Activated T-cell treated with anti-CD3 and anti-CD28 coated beads, Interleukin-2, amount 50 U/mL, for 24 hours (primary cell): Measurements from ENCODE around the gene MTREX.
A peak's percentile ranks its signal among the peaks of the same experiment; 100 is the strongest.

Experiments
- DNase-seq: peaks from one replicate; pipeline ENCODE4 v3.0.0-alpha.2; 2020
- H3K27ac Mint-ChIP-seq: 2 replicates; pipeline ENCODE4 v1.8.0; 2020; ENCODE audit warnings: mild to moderate bottlenecking, mixed read lengths
- H3K27me3 Mint-ChIP-seq: 2 replicates; pipeline ENCODE4 v1.8.0; 2020; ENCODE audit warnings: mixed read lengths
- H3K36me3 Mint-ChIP-seq: 2 replicates; pipeline ENCODE4 v1.8.0; 2020; ENCODE audit warnings: low read depth, mixed read lengths
- H3K4me1 Mint-ChIP-seq: 2 replicates; pipeline ENCODE4 v1.8.0; 2020; ENCODE audit warnings: low read depth, mixed read lengths
- H3K4me3 Mint-ChIP-seq: 2 replicates; pipeline ENCODE4 v1.8.0; 2020; ENCODE audit warnings: mild to moderate bottlenecking, moderate library complexity, mixed read lengths
- H3K9me3 Mint-ChIP-seq: 2 replicates; pipeline ENCODE4 v1.8.0; 2020; ENCODE audit warnings: mixed read lengths

The MTREX gene

GRCh38 chr5:55384072-55384471 is 76.3 kb downstream of the MTREX start:
- Mint-ChIP-seq H3K27me3 (no peaks in the 10 kb centered on the region), H3K27ac (peak overlapping the region; percentile 2), H3K9me3 (peaks cover 23% of the 10 kb centered on the region), H3K4me3 (no peak overlapping the region), H3K4me1 (peaks cover 22% of the 10 kb centered on the region), H3K36me3 (peaks cover 89% of the 10 kb centered on the region)
- DNase-seq = no peak

GRCh38 chr5:55385227-55385626 is 77.4 kb downstream of the MTREX start:
- no peak for DNase-seq
- Mint-ChIP-seq H3K9me3 (peaks cover 19% of the 10 kb centered on the region), H3K4me3 (no peak overlapping the region), H3K27me3 (no peaks in the 10 kb centered on the region), H3K36me3 (peaks cover 88% of the 10 kb centered on the region), H3K4me1 (peaks cover 22% of the 10 kb centered on the region), H3K27ac (peak overlapping the region; percentile 7)

- no peak overlapping the region for H3K27ac Mint-ChIP-seq
These were observed 78.1 kb downstream of the MTREX start for GRCh38 chr5:55385846-55386245.

GRCh38 chr5:55386356-55386755 is 78.6 kb downstream of the MTREX start:
- H3K4me3 Mint-ChIP-seq = no peak overlapping the region

More at GRCh38 chr5:55385846-55386245, 78.1 kb downstream of the MTREX start:
- H3K27me3 Mint-ChIP-seq = no peaks in the 10 kb centered on the region
- peaks cover 22% of the 10 kb centered on the region for H3K4me1 Mint-ChIP-seq
- peaks cover 19% of the 10 kb centered on the region for H3K9me3 Mint-ChIP-seq
- H3K36me3 Mint-ChIP-seq = peaks cover 88% of the 10 kb centered on the region
- DNase-seq = no peak
- H3K4me3 Mint-ChIP-seq = no peak overlapping the region

GRCh38 chr5:55387865-55388264 is 80.1 kb downstream of the MTREX start:
- peaks cover 24% of the 10 kb centered on the region for H3K4me1 Mint-ChIP-seq

More at GRCh38 chr5:55386356-55386755, 78.6 kb downstream of the MTREX start:
- Mint-ChIP-seq H3K27ac (no peak overlapping the region), H3K36me3 (peaks cover 88% of the 10 kb centered on the region), H3K27me3 (no peaks in the 10 kb centered on the region), H3K9me3 (peaks cover 19% of the 10 kb centered on the region), H3K4me1 (peaks cover 22% of the 10 kb centered on the region)
- no peak for DNase-seq

GRCh38 chr5:55391707-55392106 is 83.9 kb downstream of the MTREX start:
- H3K9me3 Mint-ChIP-seq = peaks cover 4% of the 10 kb centered on the region
- no peak for DNase-seq
- no peak overlapping the region for H3K4me3 Mint-ChIP-seq
- peaks cover 88% of the 10 kb centered on the region for H3K36me3 Mint-ChIP-seq
- peaks cover 2% of the 10 kb centered on the region for H3K4me1 Mint-ChIP-seq
- no peaks in the 10 kb centered on the region for H3K27me3 Mint-ChIP-seq
- H3K27ac Mint-ChIP-seq = no peak overlapping the region

More at GRCh38 chr5:55387865-55388264, 80.1 kb downstream of the MTREX start:
- DNase-seq = no peak
- Mint-ChIP-seq H3K27me3 (no peaks in the 10 kb centered on the region), H3K4me3 (no peak overlapping the region), H3K36me3 (peaks cover 89% of the 10 kb centered on the region), H3K27ac (no peak overlapping the region), H3K9me3 (peaks cover 12% of the 10 kb centered on the region)

- Mint-ChIP-seq H3K36me3 (peaks cover 92% of the 10 kb centered on the region), H3K27me3 (no peaks in the 10 kb centered on the region), H3K27ac (no peak overlapping the region), H3K4me3 (no peak overlapping the region), H3K9me3 (peaks cover 4% of the 10 kb centered on the region), H3K4me1 (peaks cover 2% of the 10 kb centered on the region)
- no peak for DNase-seq
These were observed 84.9 kb downstream of the MTREX start for GRCh38 chr5:55392669-55393068.

- Mint-ChIP-seq H3K4me3 (no peak overlapping the region), H3K4me1 (peaks cover 2% of the 10 kb centered on the region), H3K27ac (no peak overlapping the region), H3K36me3 (peaks cover 91% of the 10 kb centered on the region), H3K9me3 (peaks cover 4% of the 10 kb centered on the region), H3K27me3 (no peaks in the 10 kb centered on the region)
- DNase-seq = no peak
These were observed 85.8 kb downstream of the MTREX start for GRCh38 chr5:55393501-55394175.

- no peak for DNase-seq
- H3K4me1 Mint-ChIP-seq = no peaks in the 10 kb centered on the region
- peaks cover 90% of the 10 kb centered on the region for H3K36me3 Mint-ChIP-seq
- H3K27me3 Mint-ChIP-seq = no peaks in the 10 kb centered on the region
- no peaks in the 10 kb centered on the region for H3K9me3 Mint-ChIP-seq
- no peak overlapping the region for H3K4me3 Mint-ChIP-seq
- no peak overlapping the region for H3K27ac Mint-ChIP-seq
These were observed 94.4 kb downstream of the MTREX start for GRCh38 chr5:55402199-55402598.

- H3K4me1 Mint-ChIP-seq = peaks cover 5% of the 10 kb centered on the region
- no peaks in the 10 kb centered on the region for H3K27me3 Mint-ChIP-seq
- peaks cover 80% of the 10 kb centered on the region for H3K36me3 Mint-ChIP-seq
- no peak overlapping the region for H3K27ac Mint-ChIP-seq
- no peak overlapping the region for H3K4me3 Mint-ChIP-seq
- no peak for DNase-seq
- H3K9me3 Mint-ChIP-seq = no peaks in the 10 kb centered on the region
These were observed 98.5 kb downstream of the MTREX start for GRCh38 chr5:55406292-55406691.

GRCh38 chr5:55407059-55407684 is 99.4 kb downstream of the MTREX start:
- Mint-ChIP-seq H3K27ac (no peak overlapping the region), H3K27me3 (no peaks in the 10 kb centered on the region), H3K4me1 (peaks cover 12% of the 10 kb centered on the region), H3K9me3 (no peaks in the 10 kb centered on the region), H3K36me3 (peaks cover 78% of the 10 kb centered on the region), H3K4me3 (no peak overlapping the region)
- DNase-seq = no peak

- H3K4me3 Mint-ChIP-seq = no peak overlapping the region
- H3K27ac Mint-ChIP-seq = no peak overlapping the region
- H3K36me3 Mint-ChIP-seq = peaks cover 77% of the 10 kb centered on the region
- peaks cover 12% of the 10 kb centered on the region for H3K4me1 Mint-ChIP-seq
- DNase-seq = no peak
- no peaks in the 10 kb centered on the region for H3K9me3 Mint-ChIP-seq
- no peaks in the 10 kb centered on the region for H3K27me3 Mint-ChIP-seq
These were observed 100.2 kb downstream of the MTREX start for GRCh38 chr5:55407984-55408383.

- no peak for DNase-seq
- H3K36me3 Mint-ChIP-seq = peaks cover 77% of the 10 kb centered on the region
- H3K4me1 Mint-ChIP-seq = peaks cover 16% of the 10 kb centered on the region
- no peaks in the 10 kb centered on the region for H3K9me3 Mint-ChIP-seq
- H3K27me3 Mint-ChIP-seq = no peaks in the 10 kb centered on the region
- H3K27ac Mint-ChIP-seq = no peak overlapping the region
- H3K4me3 Mint-ChIP-seq = no peak overlapping the region
These were observed 102.0 kb downstream of the MTREX start for GRCh38 chr5:55409775-55410174.

- no peak for DNase-seq
These were observed 103.1 kb downstream of the MTREX start for GRCh38 chr5:55410845-55411244.

GRCh38 chr5:55411876-55412275 is 104.1 kb downstream of the MTREX start:
- Mint-ChIP-seq H3K27me3 (no peaks in the 10 kb centered on the region), H3K36me3 (peaks cover 75% of the 10 kb centered on the region), H3K4me1 (peaks cover 26% of the 10 kb centered on the region), H3K9me3 (no peaks in the 10 kb centered on the region), H3K4me3 (no peak overlapping the region), H3K27ac (no peak overlapping the region)
- DNase-seq = no peak

More at GRCh38 chr5:55410845-55411244, 103.1 kb downstream of the MTREX start:
- no peaks in the 10 kb centered on the region for H3K9me3 Mint-ChIP-seq
- H3K27me3 Mint-ChIP-seq = no peaks in the 10 kb centered on the region
- H3K36me3 Mint-ChIP-seq = peaks cover 78% of the 10 kb centered on the region
- H3K4me1 Mint-ChIP-seq = peaks cover 23% of the 10 kb centered on the region
- no peak overlapping the region for H3K4me3 Mint-ChIP-seq
- H3K27ac Mint-ChIP-seq = peak overlapping the region; percentile 47
